HCT116 (cell line): ENCODE results near the gene SCN2B. TPM values are rescaled to one million over a fixed set of nuclear protein-coding genes. Genes with fewer than 3 reads are reported as not detected.

Source experiments
- ATAC-seq: fragments of 200-7000 bp; cut with Tn5 transposase; 2 replicates; pipeline ENCODE4 v1.9.1; 2020; ENCODE audit warnings: mild to moderate bottlenecking, moderate library complexity
- BruUV-seq: library from RNA; stranded (reverse); fragments of 400-500 nt; replicated peaks from 2 replicates; lab custom pipeline; 2021; lab: Mats Ljungman, UMichigan
- CTCF ChIA-PET: fragments of 300-600 bp; sonication (Branson Sonifier 250); formaldehyde crosslinking; loops from one replicate; lab custom pipeline; 2021; ENCODE audit warnings: antibody characterized with exemption; lab: Charles Lee
- POLR2A ChIA-PET: fragments of 300-600, 350-600 bp; sonication (Branson Sonifier 250); formaldehyde crosslinking; loops from one replicate; lab custom pipeline; 2021; ENCODE audit warnings: antibody characterized with exemption; lab: Charles Lee
- RAD21 ChIA-PET, 2 experiments: fragments of 300-600 bp; sonication (Branson Sonifier 250); formaldehyde crosslinking; loops; one replicate each; lab custom pipeline; 2023; ENCODE audit warnings: low total read pairs in 2 of 2; ENCODE audit not compliant: uncharacterized antibody in 2 of 2, unreplicated experiment in 2 of 2, low non-redundant PET in 1 of 2; lab: Charles Lee
- DNase-seq: peaks from one replicate; pipeline ENCODE4 v3.0.0-alpha.2; 2010; ENCODE audit warnings: low read depth, low spot score
- H2AFZ ChIP-seq: fragments of 200-600 bp; shearing (Covaris generic), sonication (generic); 2 replicates; pipeline ENCODE4 v1.6.1; 2017; ENCODE audit warnings: low read depth, mixed run types, mixed read lengths, antibody characterized with exemption, low read length; ENCODE audit not compliant: poor library complexity, severe bottlenecking
- H3K27ac ChIP-seq: 2 replicates; pipeline ENCODE4 v1.5.1; 2012; ENCODE audit warnings: low read depth, low read length
- H3K27me3 ChIP-seq: fragments of 200-600 bp; sonication (generic); 2 replicates; pipeline ENCODE4 v1.6.1; 2016; ENCODE audit warnings: mixed run types, low read length, mixed read lengths; ENCODE audit not compliant: insufficient read depth
- H3K36me3 ChIP-seq, 2 experiments: fragments of 200-500 bp in 1 of 2; fragments of 200-600 bp in 1 of 2; sonication (Bioruptor generic) in 1 of 2; sonication (generic) in 1 of 2; 2 replicates each; pipeline versions ENCODE4 v1.5.1 to v1.6.1; 2014 to 2016; ENCODE audit warnings: low read length in 2 of 2, inconsistent platforms in 1 of 2, mixed read lengths in 1 of 2, mixed run types in 1 of 2; ENCODE audit not compliant: insufficient read depth in 2 of 2, control insufficient read depth in 1 of 2
- H3K4me1 ChIP-seq, 2 experiments: fragments of 200-600 bp in 1 of 2; sonication (generic) in 1 of 2; 2 replicates each; pipeline versions ENCODE4 v1.5.1 to v1.6.1; 2012 to 2017; ENCODE audit warnings: low read length in 2 of 2, inconsistent platforms in 1 of 2, mild to moderate bottlenecking in 1 of 2, mixed read lengths in 1 of 2, mixed run types in 1 of 2, moderate library complexity in 1 of 2; ENCODE audit not compliant: insufficient read depth in 2 of 2, control insufficient read depth in 1 of 2
- H3K4me2 ChIP-seq: fragments of 200-600 bp; sonication (generic); 2 replicates; pipeline ENCODE4 v1.6.1; 2017; ENCODE audit warnings: mixed run types, low read length, mixed read lengths
- H3K4me3 ChIP-seq, 2 experiments: fragments of 200-600 bp in 1 of 2; sonication (generic) in 1 of 2; replicated peaks in 1 of 2; 2 replicates each; pipeline ENCODE4 v1.5.1; 2011 to 2016; ENCODE audit warnings: low read length in 2 of 2, control low read depth in 1 of 2, low read depth in 1 of 2, mild to moderate bottlenecking in 1 of 2, mixed read lengths in 1 of 2, mixed run types in 1 of 2
- H3K79me2 ChIP-seq: fragments of 200-600 bp; sonication (generic); 2 replicates; pipeline ENCODE4 v1.6.1; 2017; ENCODE audit warnings: mild to moderate bottlenecking, mixed run types, low read length, moderate library complexity, mixed read lengths; ENCODE audit not compliant: insufficient read depth
- H3K9ac ChIP-seq: fragments of 200-600 bp; sonication (generic); 2 replicates; pipeline ENCODE4 v1.6.1; 2016; ENCODE audit warnings: low read length, mixed read lengths
- H3K9me2 ChIP-seq: fragments of 200-600 bp; sonication (generic), shearing (Covaris generic); 2 replicates; pipeline ENCODE4 v1.6.1; 2017; ENCODE audit warnings: mixed run types, mild to moderate bottlenecking, moderate library complexity; ENCODE audit not compliant: insufficient read depth
- H3K9me3 ChIP-seq, 2 experiments: fragments of 200-500 bp in 1 of 2; fragments of 200-600 bp in 1 of 2; sonication (Bioruptor generic) in 1 of 2; sonication (generic) in 1 of 2; 2 replicates each; pipeline ENCODE4 v1.6.1; 2014 to 2017; ENCODE audit warnings: low read length in 2 of 2, mixed read lengths in 2 of 2, inconsistent platforms in 1 of 2, low read depth in 1 of 2, mild to moderate bottlenecking in 1 of 2, mixed run types in 1 of 2, moderate library complexity in 1 of 2; ENCODE audit not compliant: control insufficient read depth in 1 of 2, insufficient read depth in 1 of 2
- H4K20me1 ChIP-seq: fragments of 200-600 bp; sonication (generic), shearing (Covaris generic); 2 replicates; pipeline ENCODE4 v1.6.1; 2017; ENCODE audit warnings: mixed run types, mild to moderate bottlenecking, moderate library complexity; ENCODE audit not compliant: insufficient read depth
- EGR1 ChIP-seq: IDR thresholded peaks from 2 replicates; pipeline ENCODE4 v1.6.1; 2012; ENCODE audit warnings: low read depth
- EZH2phosphoT487 ChIP-seq: fragments of 200-600 bp; IDR thresholded peaks from 2 replicates; pipeline ENCODE4 v1.6.1; 2018; ENCODE audit warnings: antibody characterized with exemption, borderline replicate concordance
- FOSL1 ChIP-seq: IDR thresholded peaks from 2 replicates; pipeline ENCODE4 v1.6.1; 2012; ENCODE audit warnings: low read depth
- JUND ChIP-seq: IDR thresholded peaks from 2 replicates; pipeline ENCODE4 v1.6.1; 2012
- POLR2A ChIP-seq: IDR thresholded peaks from 2 replicates; pipeline ENCODE4 v1.7.0; 2011; ENCODE audit warnings: borderline replicate concordance; ENCODE audit not compliant: insufficient read depth, insufficient read length; ENCODE audit errors: extremely low read depth
- RAD21 ChIP-seq: IDR thresholded peaks from 2 replicates; pipeline ENCODE4 v1.6.1; 2012; ENCODE audit warnings: low read depth, mild to moderate bottlenecking
- SP1 ChIP-seq: IDR thresholded peaks from 2 replicates; pipeline ENCODE4 v1.6.1; 2012; ENCODE audit warnings: low read depth
- SRF ChIP-seq: IDR thresholded peaks from 2 replicates; pipeline ENCODE4 v1.6.1; 2012; ENCODE audit warnings: low read depth
- TCF7L2 ChIP-seq: IDR thresholded peaks from 2 replicates; pipeline ENCODE4 v1.7.0; 2011; ENCODE audit warnings: borderline replicate concordance, inconsistent platforms; ENCODE audit not compliant: insufficient read depth, insufficient read length; ENCODE audit errors: extremely low read depth
- YY1 ChIP-seq: IDR thresholded peaks from 2 replicates; pipeline ENCODE4 v1.6.1; 2011; ENCODE audit warnings: low read length, low read depth, moderate library complexity, mild to moderate bottlenecking; ENCODE audit not compliant: insufficient replicate concordance; ENCODE audit errors: extremely low read depth
- ZNF274 ChIP-seq: fragments of 200-500 bp; sonication (Bioruptor generic); IDR thresholded peaks from 2 replicates; pipeline ENCODE4 v1.6.1; 2014; ENCODE audit warnings: mild to moderate bottlenecking, low read depth, low read length, inconsistent platforms
- intact Hi-C: fragments of 100-400 bp; cut with micrococcal nuclease; formaldehyde crosslinking; loops from 2 replicates; pipeline ENCODE4 v1.10.0; 2022
- total RNA-seq: library from RNA; stranded (reverse); gene quantifications from one replicate; pipeline ENCODE4 v1.2.1, GENCODE V29; 2021; ENCODE audit not compliant: unreplicated experiment
- TF ChIP-seq, protein P1 (sequence below), 3 experiments: fragments of 200-600 bp in 1 of 3; sonication (generic) in 1 of 3; IDR thresholded peaks in 2 of 3; conservative IDR thresholded peaks in 1 of 3; 2 replicates each; pipeline ENCODE4 v1.5.1; 2012 to 2017; ENCODE audit warnings: low read depth in 2 of 3, low read length in 2 of 3, antibody characterized with exemption in 1 of 3, borderline replicate concordance in 1 of 3, control low read depth in 1 of 3, mild to moderate bottlenecking in 1 of 3, mixed read lengths in 1 of 3, mixed run types in 1 of 3, moderate library complexity in 1 of 3; ENCODE audit not compliant: insufficient read depth in 1 of 3
- TF ChIP-seq, protein P2 (sequence below): IDR thresholded peaks from 2 replicates; pipeline ENCODE4 v1.6.1; 2012
- TF ChIP-seq, protein P3 (sequence below): IDR thresholded peaks from 2 replicates; pipeline ENCODE4 v1.6.1; 2012
- TF ChIP-seq, protein P4 (sequence below): IDR thresholded peaks from 2 replicates; pipeline ENCODE4 v1.6.1; 2011; ENCODE audit warnings: mild to moderate bottlenecking, low read length, moderate library complexity; ENCODE audit not compliant: insufficient replicate concordance; ENCODE audit errors: extremely low read depth

Gene SCN2B
- total RNA-seq, 1 experiment from 2014 or later: not detected

DNA sequence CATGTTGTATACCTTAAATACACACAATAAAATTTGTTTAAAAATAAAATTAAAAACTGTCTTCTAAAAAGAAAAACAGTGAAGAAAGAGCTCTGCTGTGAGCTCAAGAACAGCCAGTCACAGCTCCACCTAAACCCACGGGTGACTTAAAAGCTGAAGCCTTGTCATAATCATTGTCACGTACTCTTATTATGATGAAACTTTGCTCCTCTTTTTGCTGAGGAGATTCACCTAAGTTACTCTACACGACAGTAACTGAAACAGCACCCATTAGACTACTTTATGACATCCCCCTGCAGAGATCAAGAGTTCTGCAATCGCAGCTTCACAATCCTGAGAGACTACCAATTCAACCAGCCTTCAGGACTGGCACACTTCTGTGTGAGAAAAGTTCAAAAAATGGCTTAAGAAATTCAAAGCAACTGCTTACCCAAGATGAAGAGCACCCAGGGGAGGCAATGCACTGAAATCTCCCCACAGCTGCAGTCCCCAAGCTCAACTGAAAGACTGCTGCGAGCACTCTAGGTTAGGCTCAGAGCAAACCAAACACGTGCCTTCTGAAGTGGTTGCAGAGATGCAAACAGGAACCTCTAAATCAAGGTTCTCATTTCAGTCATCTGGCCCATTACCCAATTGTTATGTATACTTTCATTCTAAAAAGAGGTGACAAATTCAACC lies 48.2 kb upstream of the SCN2B start, which contains the start of gene JAML:
JAML (minus strand) TSS at position 501 of the 678 bp plus-strand sequence. CDS start 10,145 bp downstream, outside the sequence.
- Histone ChIP-seq H3K79me2 (no peaks in the 10 kb centered on the region), H3K9me2 (no peaks in the 10 kb centered on the region), H3K27ac (no peak within 1 kb of the TSS), H4K20me1 (no peaks in the 10 kb centered on the region), H2AFZ (no peak within 1 kb of the TSS), H3K9ac (no peak within 1 kb of the TSS), H3K9me3 (no peaks in the 10 kb centered on the region), H3K4me2 (no peak within 1 kb of the TSS), H3K4me3 (no peak within 1 kb of the TSS), H3K4me1 (no peaks in the 10 kb centered on the region), H3K36me3 (no peaks in the 10 kb centered on the region), H3K27me3 (no peaks in the 10 kb centered on the region; the same call in 1 of the 2 replicates)
- ChIA-PET CTCF (no interaction called here), POLR2A (no interaction called here), RAD21 (no interaction called here)
- intact Hi-C loops: no loop called here
- no peak for TF ChIP-seq FOSL1
- no peak for TF ChIP-seq SP1
- TF ChIP-seq EGR1: no peak
- no peak for TF ChIP-seq POLR2A
- TF ChIP-seq RAD21: no peak
- TF ChIP-seq, protein P1, sequence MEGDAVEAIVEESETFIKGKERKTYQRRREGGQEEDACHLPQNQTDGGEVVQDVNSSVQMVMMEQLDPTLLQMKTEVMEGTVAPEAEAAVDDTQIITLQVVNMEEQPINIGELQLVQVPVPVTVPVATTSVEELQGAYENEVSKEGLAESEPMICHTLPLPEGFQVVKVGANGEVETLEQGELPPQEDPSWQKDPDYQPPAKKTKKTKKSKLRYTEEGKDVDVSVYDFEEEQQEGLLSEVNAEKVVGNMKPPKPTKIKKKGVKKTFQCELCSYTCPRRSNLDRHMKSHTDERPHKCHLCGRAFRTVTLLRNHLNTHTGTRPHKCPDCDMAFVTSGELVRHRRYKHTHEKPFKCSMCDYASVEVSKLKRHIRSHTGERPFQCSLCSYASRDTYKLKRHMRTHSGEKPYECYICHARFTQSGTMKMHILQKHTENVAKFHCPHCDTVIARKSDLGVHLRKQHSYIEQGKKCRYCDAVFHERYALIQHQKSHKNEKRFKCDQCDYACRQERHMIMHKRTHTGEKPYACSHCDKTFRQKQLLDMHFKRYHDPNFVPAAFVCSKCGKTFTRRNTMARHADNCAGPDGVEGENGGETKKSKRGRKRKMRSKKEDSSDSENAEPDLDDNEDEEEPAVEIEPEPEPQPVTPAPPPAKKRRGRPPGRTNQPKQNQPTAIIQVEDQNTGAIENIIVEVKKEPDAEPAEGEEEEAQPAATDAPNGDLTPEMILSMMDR (IDR thresholded peaks at IDR 0.05 in 2 of 3, conservative IDR thresholded peaks at IDR 0.05 in 1 of 3; ENCODE audit: borderline replicate concordance in 1 of 3, insufficient read depth in 1 of 3, low read depth in 2 of 3, low read length in 2 of 3): no peak
- TF ChIP-seq SRF: no peak
- no peak for DNase-seq
- BruUV-seq: no TSS peak
- ATAC-seq: no peak

DNA sequence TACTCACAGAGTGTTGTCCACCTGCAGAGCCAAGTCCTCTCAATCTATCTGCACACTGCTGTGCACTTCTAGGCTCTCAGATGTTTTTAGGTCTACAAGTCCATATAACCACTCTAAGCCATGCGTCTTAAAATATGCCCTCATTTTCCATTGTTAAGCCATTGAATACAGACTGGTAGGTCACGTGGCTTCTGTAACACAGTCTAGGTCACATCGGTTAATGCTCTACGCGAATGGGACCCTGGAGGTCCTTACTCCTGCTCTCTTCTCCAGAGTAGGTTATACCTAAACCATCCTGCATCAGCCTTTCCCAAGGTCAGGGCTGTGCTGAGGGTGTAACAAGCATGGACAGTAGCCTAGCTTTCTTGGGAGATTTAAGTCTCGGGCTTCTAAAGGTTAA lies 47.6 kb upstream of the SCN2B start:
- no peak overlapping the region for H2AFZ ChIP-seq
- no TSS peak for BruUV-seq
- ATAC-seq (no peak), DNase-seq (no peak)
- ChIA-PET CTCF (no interaction called here), RAD21 (no interaction called here), POLR2A (no interaction called here)
- H3K4me3 ChIP-seq: no peak overlapping the region
- H3K9me2 ChIP-seq: no peaks in the 10 kb centered on the region
- no peak overlapping the region for H3K27ac ChIP-seq
- H3K36me3 ChIP-seq: no peaks in the 10 kb centered on the region
- no peak overlapping the region for H3K4me2 ChIP-seq
- H3K9ac ChIP-seq: no peak overlapping the region
- H3K27me3 ChIP-seq: no peaks in the 10 kb centered on the region; the same call in 1 of the 2 replicates
- intact Hi-C loops: no loop called here
- no peaks in the 10 kb centered on the region for H4K20me1 ChIP-seq
- H3K79me2 ChIP-seq: no peaks in the 10 kb centered on the region
- H3K4me1 ChIP-seq: no peaks in the 10 kb centered on the region
- no peaks in the 10 kb centered on the region for H3K9me3 ChIP-seq
- TF ChIP-seq EGR1: no peak
- TF ChIP-seq, protein P2, sequence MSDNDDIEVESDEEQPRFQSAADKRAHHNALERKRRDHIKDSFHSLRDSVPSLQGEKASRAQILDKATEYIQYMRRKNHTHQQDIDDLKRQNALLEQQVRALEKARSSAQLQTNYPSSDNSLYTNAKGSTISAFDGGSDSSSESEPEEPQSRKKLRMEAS: no peak
- TF ChIP-seq, protein P3, sequence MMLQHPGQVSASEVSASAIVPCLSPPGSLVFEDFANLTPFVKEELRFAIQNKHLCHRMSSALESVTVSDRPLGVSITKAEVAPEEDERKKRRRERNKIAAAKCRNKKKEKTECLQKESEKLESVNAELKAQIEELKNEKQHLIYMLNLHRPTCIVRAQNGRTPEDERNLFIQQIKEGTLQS: no peak
- TF ChIP-seq FOSL1: no peak
- TF ChIP-seq, protein P4, sequence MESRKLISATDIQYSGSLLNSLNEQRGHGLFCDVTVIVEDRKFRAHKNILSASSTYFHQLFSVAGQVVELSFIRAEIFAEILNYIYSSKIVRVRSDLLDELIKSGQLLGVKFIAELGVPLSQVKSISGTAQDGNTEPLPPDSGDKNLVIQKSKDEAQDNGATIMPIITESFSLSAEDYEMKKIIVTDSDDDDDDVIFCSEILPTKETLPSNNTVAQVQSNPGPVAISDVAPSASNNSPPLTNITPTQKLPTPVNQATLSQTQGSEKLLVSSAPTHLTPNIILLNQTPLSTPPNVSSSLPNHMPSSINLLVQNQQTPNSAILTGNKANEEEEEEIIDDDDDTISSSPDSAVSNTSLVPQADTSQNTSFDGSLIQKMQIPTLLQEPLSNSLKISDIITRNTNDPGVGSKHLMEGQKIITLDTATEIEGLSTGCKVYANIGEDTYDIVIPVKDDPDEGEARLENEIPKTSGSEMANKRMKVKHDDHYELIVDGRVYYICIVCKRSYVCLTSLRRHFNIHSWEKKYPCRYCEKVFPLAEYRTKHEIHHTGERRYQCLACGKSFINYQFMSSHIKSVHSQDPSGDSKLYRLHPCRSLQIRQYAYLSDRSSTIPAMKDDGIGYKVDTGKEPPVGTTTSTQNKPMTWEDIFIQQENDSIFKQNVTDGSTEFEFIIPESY: no peak
- no peak for TF ChIP-seq TCF7L2
- TF ChIP-seq YY1: no peak
- no peak for TF ChIP-seq EZH2phosphoT487
- no peak for TF ChIP-seq ZNF274
- TF ChIP-seq JUND: no peak
